Measurements from ENCODE around the gene FIBCD1. TPM values are rescaled to one million over a fixed set of nuclear protein-coding genes. Genes with fewer than 3 reads are reported as not detected.

Gene FIBCD1
- total and polyA plus RNA-seq, 2 experiments from 2014 or later = 0.43 to 4.0 TPM

- DNase-seq (ENCODE audit: low read depth in 1 of 2, low spot score in 1 of 2) = no peak
- H3K9me3 ChIP-seq (ENCODE audit: low read depth) = no peaks in the 10 kb centered on the region
- no peak overlapping the region for H3K27ac ChIP-seq
- H3K36me3 ChIP-seq = peaks cover 23% of the 10 kb centered on the region
- H3K27me3 ChIP-seq = no peaks in the 10 kb centered on the region
- H3K4me1 ChIP-seq (ENCODE audit: low read depth) = peaks cover 7% of the 10 kb centered on the region
- no peak for TF ChIP-seq CTCF (IDR thresholded peaks at IDR 0.05; ENCODE audit: low read depth, low read length)
- H3K4me3 ChIP-seq = no peak overlapping the region
Measured at GRCh38 chr9:130892477-130893304, 46.4 kb downstream of the FIBCD1 start.

- Histone ChIP-seq H3K4me3 (no peak overlapping the region), H3K4me1 (ENCODE audit: low read depth) (peaks cover 7% of the 10 kb centered on the region), H3K36me3 (peaks cover 28% of the 10 kb centered on the region), H3K9me3 (ENCODE audit: low read depth) (no peaks in the 10 kb centered on the region), H3K27me3 (no peaks in the 10 kb centered on the region), H3K27ac (peak overlapping the region; percentile 62)
- TF ChIP-seq CTCF (IDR thresholded peaks at IDR 0.05; ENCODE audit: low read depth, low read length) = no peak
- no peak for DNase-seq (ENCODE audit: low read depth in 1 of 2, low spot score in 1 of 2)
Measured at GRCh38 chr9:130891688-130892476, 47.2 kb downstream of the FIBCD1 start.

GRCh38 chr9:130890870-130891687 is 48.0 kb downstream of the FIBCD1 start:
- Histone ChIP-seq H3K4me1 (ENCODE audit: low read depth) (peaks cover 7% of the 10 kb centered on the region), H3K27me3 (no peaks in the 10 kb centered on the region), H3K9me3 (ENCODE audit: low read depth) (no peaks in the 10 kb centered on the region), H3K4me3 (no peak overlapping the region), H3K27ac (peak overlapping the region; percentile 62), H3K36me3 (peaks cover 34% of the 10 kb centered on the region)
- no peak for DNase-seq (ENCODE audit: low read depth in 1 of 2, low spot score in 1 of 2)
- no peak for TF ChIP-seq CTCF (IDR thresholded peaks at IDR 0.05; ENCODE audit: low read depth, low read length)

GRCh38 chr9:130890124-130890523 is 48.9 kb downstream of the FIBCD1 start:
- Histone ChIP-seq H3K9me3 (ENCODE audit: low read depth) (no peaks in the 10 kb centered on the region), H3K27ac (no peak overlapping the region), H3K4me3 (no peak overlapping the region), H3K36me3 (peaks cover 43% of the 10 kb centered on the region), H3K4me1 (ENCODE audit: low read depth) (peaks cover 7% of the 10 kb centered on the region), H3K27me3 (no peaks in the 10 kb centered on the region)
- TF ChIP-seq CTCF (IDR thresholded peaks at IDR 0.05; ENCODE audit: low read depth, low read length) = no peak
- DNase-seq (ENCODE audit: low read depth in 1 of 2, low spot score in 1 of 2) = no peak

- no peak for TF ChIP-seq CTCF (IDR thresholded peaks at IDR 0.05; ENCODE audit: low read depth, low read length)
- H3K27me3 ChIP-seq = no peaks in the 10 kb centered on the region
- H3K4me3 ChIP-seq = no peak overlapping the region
- H3K36me3 ChIP-seq = peaks cover 57% of the 10 kb centered on the region
- no peaks in the 10 kb centered on the region for H3K9me3 ChIP-seq (ENCODE audit: low read depth)
- no peak overlapping the region for H3K27ac ChIP-seq
- H3K4me1 ChIP-seq (ENCODE audit: low read depth) = peaks cover 7% of the 10 kb centered on the region
- no peak for DNase-seq (ENCODE audit: low read depth in 1 of 2, low spot score in 1 of 2)
Measured at GRCh38 chr9:130888146-130888885, 50.7 kb downstream of the FIBCD1 start.
